ENCODE data around the gene CDK19. TPM values are rescaled to one million over a fixed set of nuclear protein-coding genes. Genes with fewer than 3 reads are reported as not detected.

Gene CDK19
- total RNA-seq, 1 experiment from 2014 or later: 7.0 TPM

GRCh38 chr6:110620065-110620464, 195.2 kb downstream of the CDK19 start:
- no peaks in the 10 kb centered on the region for H3K27me3 ChIP-seq (ENCODE audit: insufficient read depth, low read length)
- no peak overlapping the region for H2BK5ac ChIP-seq (ENCODE audit: insufficient read length, low read length)
- no peak for TF ChIP-seq CTCF (conservative IDR thresholded peaks at IDR 0.05)
- H3K79me1 ChIP-seq (ENCODE audit: insufficient read depth, low read depth, low read length, poor library complexity, severe bottlenecking): no peaks in the 10 kb centered on the region
- H4K91ac ChIP-seq (ENCODE audit: insufficient read length, low read depth, low read length): no peak overlapping the region
- no peak overlapping the region for H3K4me2 ChIP-seq (ENCODE audit: insufficient read depth, insufficient read length, low read length)
- H3K4ac ChIP-seq (ENCODE audit: low read depth, low read length): no peak overlapping the region
- no peaks in the 10 kb centered on the region for H3K23me2 ChIP-seq (ENCODE audit: insufficient read length, low read depth, low read length, poor library complexity, severe bottlenecking)
- no peak overlapping the region for H2BK12ac ChIP-seq (ENCODE audit: insufficient read length, low read depth, low read length)
- Mint-ChIP-seq H3K27me3 (ENCODE audit: low read depth) (no peaks in the 10 kb centered on the region), H3K36me3 (ENCODE audit: insufficient read depth in 1 of 3, low read depth in 3 of 3) (peaks cover 0 to 25% (median 19%) of the 10 kb centered on the region in 3 experiments; a peak in 5 of 7 replicates), H3K4me3 (no peak overlapping the region), H3K27ac (no peak overlapping the region), H3K9me3 (no peaks in the 10 kb centered on the region), H3K4me1 (peaks cover 12 to 20% of the 10 kb centered on the region in 2 experiments)
- no peak overlapping the region for H3K23ac ChIP-seq (ENCODE audit: insufficient read length, low read depth, low read length)
- H3K9me3 ChIP-seq (ENCODE audit: control insufficient read depth, low read depth, low read length): no peaks in the 10 kb centered on the region
- no peak overlapping the region for H2BK15ac ChIP-seq (ENCODE audit: low read depth, low read length)
- no peaks in the 10 kb centered on the region for H3K79me2 ChIP-seq (ENCODE audit: insufficient read depth, low read length)
- no peak overlapping the region for H4K5ac ChIP-seq (ENCODE audit: insufficient read length, low read depth, low read length)
- WGBS (ENCODE audit: extremely low coverage, insufficient read length, low lambda C conversion rate): no CpG with 5 or more reads among the region's 1 CpG
- H2AFZ ChIP-seq (ENCODE audit: low read length): no peak overlapping the region
- no peak overlapping the region for H3K18ac ChIP-seq (ENCODE audit: insufficient read length, low read depth, low read length)
- no peak for DNase-seq
- no peaks in the 10 kb centered on the region for H3K4me1 ChIP-seq (ENCODE audit: insufficient read depth, low read length)
- H4K20me1 ChIP-seq (ENCODE audit: control insufficient read depth, insufficient read depth, insufficient read length): no peaks in the 10 kb centered on the region
- H2BK20ac ChIP-seq (ENCODE audit: low read depth, low read length, poor library complexity, severe bottlenecking): no peak overlapping the region
- H3K14ac ChIP-seq (ENCODE audit: insufficient read depth, low read length): no peak overlapping the region
- H3K27ac ChIP-seq (ENCODE audit: insufficient read length, low read depth, low read length): no peak overlapping the region
- H2BK120ac ChIP-seq (ENCODE audit: low read depth, low read length, poor library complexity, severe bottlenecking): no peak overlapping the region
- H3K56ac ChIP-seq (ENCODE audit: insufficient read length, low read depth, low read length): no peak overlapping the region
- no peak overlapping the region for H3T11ph ChIP-seq (ENCODE audit: low read length)
- H2AK5ac ChIP-seq (ENCODE audit: insufficient read length, low read length): no peak overlapping the region
- no peak overlapping the region for H3K9ac ChIP-seq (ENCODE audit: extremely low read depth, insufficient read length, low read length)
- no peak overlapping the region for H4K8ac ChIP-seq (replicated peaks; ENCODE audit: insufficient read length, low read depth, low read length)

All from H9 (cell line).